ENCODE data around the gene KIAA1328.

- TF ChIP-seq CTCF (IDR thresholded peaks at IDR 0.05): no peak
- TF ChIP-seq ZFX (IDR thresholded peaks at IDR 0.05; ENCODE audit: borderline replicate concordance): no peak
Observed at GRCh38 chr18:37033419-37033818, 204.5 kb downstream of the KIAA1328 start.

Data from 22Rv1 (cell line).